GM18508 (cell line): Measurements from ENCODE around the gene KLHL13.
"Not testable (repeated sequence)": the region's sequence is repeated elsewhere in the genome, so short reads cannot be mapped to it uniquely, and the experiment has no call there.

ENCODE experiments used
- ATAC-seq: cut with Tn5 transposase; IDR thresholded peaks from one replicate; pipeline ENCODE4 v1.9.1; 2021; ENCODE audit warnings: moderate number of reproducible peaks; ENCODE audit not compliant: insufficient read depth, unreplicated experiment

Gene KLHL13

DNA sequence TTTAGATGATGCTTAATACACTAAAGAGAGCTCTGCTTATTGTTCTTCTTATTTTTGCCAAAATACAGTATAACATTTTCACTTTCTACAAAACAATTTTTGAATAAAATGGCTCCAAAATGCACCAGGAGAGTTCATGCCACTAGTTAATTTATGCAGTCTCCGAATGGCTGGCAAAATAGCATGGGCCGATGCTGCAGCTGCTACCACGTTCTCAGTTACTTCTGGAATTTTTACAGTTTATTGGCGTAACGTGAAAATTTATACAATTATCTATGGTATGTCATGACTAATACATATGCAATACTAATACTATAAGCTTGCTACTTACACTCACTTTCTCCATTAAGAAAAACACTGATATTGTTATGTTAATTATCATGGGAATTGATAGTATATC is 16.5 kb downstream of the KLHL13 start:
- ATAC-seq: no peak

DNA sequence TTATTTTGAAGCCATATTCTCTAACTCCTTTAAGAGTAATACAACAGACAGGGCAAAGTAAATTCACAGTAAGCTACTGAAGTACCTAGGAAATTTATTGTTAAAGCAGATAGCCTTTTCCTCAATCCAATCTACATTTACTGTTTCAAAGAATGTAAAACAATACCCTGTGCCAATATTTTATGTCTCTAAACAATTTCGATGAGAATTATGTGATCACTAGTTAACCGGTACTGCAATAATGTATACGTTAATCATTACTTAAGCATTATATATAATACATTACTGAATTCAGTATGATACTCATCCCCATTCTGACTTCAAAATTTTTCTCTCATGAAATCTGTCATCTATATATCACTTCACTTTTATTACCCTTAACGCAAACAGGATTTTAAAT is 28.5 kb downstream of the KLHL13 start:
- no peak for ATAC-seq

DNA sequence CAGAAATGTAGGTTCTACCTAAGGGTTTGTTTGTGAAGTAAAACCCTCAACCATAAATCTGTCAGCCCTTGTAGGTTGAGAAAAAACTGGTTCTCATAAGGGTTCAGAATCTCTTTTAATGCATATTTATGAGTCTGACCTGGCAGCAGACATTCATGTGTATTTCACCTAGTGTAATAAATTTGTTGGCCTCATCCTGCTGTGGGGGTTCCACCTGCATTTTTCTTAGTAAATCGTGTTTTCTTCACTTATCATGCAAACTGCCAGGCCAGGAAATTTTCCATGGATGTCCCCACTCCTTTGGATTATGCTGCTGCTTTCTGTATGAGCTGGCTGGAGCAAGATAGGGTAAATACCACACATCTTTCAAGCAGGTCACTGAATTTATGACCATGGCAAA is 42.4 kb downstream of the KLHL13 start:
- no peak for ATAC-seq

DNA sequence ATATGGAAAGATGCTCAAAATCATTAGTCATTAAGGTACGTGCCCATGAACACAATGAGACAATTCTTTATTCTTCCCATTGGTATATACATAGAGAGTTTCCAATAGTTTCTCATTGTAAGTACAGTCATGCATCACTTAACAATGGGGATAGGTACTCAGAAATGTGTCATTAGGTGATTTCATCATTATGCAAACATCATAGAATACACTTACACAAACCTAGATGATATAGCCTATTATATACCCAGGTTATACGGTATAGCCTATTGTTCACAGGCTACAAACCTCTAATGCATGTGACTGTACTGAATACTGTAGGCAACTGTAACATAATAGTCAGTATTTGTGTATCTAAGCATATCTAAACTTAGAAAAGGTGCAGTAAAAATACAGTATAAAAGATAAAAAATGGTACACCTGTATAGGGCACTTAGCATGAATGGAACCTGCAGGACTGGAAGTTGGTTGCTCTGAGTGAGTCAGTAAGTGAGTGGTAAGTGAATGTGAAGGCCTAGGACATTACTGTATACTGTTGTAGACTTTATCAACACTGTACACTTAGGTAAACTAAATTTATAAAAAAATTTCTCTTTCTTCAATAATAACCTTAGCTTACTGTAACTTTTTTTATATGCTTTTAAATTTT is 49.6 kb downstream of the KLHL13 start:
- ATAC-seq: no peak

DNA sequence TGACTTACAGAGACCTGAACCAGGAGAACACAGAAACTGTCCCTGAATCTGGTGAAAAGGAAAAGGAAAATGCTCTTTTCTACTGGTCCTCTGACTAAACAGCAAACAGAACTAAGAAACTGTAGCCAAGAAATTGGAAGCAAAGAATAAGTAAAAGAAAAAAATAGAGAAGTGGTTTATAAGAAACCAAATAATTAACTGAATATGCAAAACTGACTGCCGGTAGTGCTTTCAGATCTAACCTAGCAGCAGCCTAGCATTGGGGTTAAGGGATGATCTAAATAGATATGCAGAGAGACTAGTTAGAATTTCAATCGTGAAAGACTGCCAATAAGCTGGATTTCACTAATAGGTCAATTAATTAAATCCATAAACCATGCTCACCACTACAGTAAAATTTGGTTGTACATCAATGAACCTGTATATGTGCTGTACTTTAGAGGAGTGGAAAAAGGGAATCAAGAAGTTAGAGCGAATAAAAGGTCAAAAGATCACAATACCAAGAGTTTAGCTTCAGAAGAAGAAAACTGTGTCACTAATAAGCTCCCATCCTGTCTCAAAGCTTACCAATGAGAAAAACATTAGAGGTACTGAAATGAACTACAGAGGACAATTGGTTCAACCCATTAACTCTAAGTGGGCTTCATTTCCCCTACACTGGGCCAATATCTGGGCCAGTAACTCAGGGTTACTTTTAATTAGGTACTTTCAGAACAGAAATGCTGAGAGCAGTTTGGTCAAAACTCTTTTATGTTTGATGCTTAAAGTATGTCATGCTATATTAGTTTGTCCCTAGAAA is 53.6 kb downstream of the KLHL13 start:
- ATAC-seq: peak; percentile 76

DNA sequence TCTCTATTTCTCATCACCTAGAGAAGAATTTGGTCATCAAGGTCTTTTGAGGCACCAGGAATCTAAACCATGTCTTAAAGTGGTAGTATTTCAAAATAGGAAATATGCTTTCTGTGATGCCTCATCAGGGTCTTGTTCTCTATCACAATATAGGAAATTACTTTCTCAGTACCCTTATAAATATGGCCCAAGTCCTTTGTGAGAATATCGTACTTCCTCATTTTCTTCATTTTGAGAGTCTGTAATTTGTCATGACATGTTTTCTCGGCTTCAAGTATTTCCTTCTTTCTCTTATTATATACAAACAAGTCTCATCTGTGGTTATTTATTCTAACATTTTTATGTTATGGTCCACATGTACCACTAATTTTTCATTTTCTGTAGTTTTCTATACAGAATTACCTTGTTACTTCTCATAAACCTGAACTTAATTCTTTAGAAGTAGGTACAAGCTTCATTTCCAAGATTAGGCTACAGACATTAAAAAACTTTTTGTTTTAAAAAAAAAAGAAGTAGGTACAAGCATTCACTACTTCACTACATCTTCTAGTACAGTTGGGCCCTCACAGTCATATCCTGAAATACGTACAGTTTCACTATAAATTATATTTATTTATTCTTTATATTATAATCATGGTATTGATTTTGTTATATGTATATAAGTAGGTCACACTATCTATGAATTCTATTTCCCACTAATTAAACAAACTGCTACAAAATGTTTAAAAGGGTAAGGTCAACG is 54.4 kb downstream of the KLHL13 start:
- ATAC-seq: no peak

DNA sequence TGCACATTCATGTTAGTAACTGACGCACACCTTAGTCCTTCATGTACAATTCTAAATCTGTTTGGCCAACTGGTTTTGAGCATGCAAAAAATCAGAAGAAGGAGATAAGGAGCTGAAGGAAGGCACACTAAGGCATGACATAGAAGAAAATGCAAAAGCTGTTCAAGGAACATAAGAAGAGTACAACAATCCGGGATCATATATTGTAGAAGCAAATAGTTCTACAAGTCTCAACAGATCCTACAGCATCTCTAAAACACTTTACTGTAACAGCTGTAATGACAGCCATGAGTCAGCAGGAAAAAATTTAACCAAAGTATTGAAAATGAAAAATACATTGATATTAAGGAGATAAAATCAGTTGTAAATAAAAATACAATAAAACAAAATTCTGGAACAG is 57.7 kb downstream of the KLHL13 start:
- no peak for ATAC-seq

DNA sequence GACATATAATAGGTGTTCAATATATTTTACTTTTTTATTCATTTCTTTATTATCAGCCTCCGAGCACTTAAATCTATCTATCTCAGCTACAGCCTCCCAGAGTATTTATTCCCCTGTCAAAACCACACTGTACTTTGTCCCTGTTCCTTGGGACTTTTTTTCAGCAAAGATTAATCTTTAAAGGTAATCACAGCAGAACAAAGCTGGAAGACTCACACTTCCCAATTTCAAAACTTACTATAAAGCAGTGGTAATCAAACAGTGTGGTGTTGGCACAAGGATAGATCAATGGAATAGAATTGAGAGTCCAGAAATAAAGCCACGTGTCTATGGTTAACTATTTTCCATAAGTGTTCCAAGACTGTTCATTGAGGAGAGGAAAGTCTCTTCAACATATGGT is 59.7 kb downstream of the KLHL13 start:
- no peak for ATAC-seq

DNA sequence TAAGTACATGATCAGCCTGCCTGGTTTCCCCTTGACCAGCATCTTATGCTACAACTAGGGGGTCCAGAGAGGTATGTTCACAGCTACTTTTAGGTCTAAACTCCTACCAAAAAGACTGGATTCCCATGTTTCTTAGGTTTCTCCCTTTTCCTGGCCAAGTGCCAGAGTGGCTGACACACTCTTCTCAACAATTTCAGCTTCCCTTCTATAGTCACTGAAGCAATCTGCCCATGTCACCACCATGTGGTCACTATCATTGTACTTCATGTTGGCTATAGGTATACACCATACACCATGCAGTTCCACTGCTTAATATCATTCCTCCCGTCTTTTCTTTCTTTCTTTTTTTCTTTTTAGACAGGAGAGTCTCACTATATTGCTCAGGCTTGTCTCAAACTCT is 66.9 kb downstream of the KLHL13 start:
- ATAC-seq: no peak

DNA sequence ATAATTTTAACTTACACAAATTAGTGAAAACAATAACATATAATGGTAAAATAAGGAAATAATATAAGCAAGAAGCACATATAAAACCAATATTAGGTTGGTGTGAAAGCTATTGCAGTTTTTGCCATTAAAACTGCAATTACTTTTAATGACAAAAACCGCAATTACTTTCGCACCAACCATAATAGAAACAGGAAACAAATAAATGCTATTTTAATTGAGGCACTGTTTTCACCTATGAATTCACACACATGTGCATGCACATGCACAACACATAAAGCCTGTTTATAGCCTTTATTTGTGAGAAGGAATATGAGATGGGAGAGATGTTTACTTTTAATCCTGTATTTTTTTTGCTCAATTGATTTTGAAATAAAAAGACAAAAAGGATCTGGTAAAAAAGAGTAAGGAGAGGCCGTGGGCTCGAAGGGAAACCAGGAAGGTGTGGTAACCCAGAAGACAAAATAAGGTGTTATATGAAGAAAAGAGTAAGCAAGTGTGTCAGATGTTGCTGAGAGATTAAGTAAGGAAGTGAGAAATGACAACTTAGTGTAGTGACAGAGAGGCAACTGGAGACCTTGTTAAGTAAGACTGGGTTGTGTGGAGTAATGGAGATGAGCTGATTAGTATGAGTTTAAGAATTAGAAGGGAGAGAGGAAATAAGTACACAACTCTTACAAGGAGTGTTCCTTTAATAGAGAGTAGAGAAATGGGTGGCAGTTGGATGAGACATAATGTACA is 69.0 kb downstream of the KLHL13 start:
- no peak for ATAC-seq

DNA sequence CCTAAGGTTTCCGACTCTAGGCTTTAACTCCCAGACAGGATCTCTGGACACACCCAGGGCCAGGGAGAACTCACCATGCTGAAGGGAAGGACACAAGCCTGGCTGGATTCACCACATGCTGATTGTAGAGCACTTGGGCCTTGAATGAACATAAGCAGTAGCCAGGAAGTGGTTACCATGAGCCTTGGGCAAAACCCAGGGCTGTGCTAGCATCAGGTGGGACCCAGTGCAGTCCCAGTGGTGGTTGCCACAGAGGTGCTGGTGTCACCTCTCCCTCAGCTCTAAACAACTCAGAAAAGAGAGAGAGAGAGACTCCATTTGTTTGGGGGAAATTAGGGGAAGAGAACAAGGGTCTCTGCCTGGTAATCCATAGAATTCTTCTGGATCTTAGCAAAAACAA is 77.0 kb downstream of the KLHL13 start:
- ATAC-seq: no peak

DNA sequence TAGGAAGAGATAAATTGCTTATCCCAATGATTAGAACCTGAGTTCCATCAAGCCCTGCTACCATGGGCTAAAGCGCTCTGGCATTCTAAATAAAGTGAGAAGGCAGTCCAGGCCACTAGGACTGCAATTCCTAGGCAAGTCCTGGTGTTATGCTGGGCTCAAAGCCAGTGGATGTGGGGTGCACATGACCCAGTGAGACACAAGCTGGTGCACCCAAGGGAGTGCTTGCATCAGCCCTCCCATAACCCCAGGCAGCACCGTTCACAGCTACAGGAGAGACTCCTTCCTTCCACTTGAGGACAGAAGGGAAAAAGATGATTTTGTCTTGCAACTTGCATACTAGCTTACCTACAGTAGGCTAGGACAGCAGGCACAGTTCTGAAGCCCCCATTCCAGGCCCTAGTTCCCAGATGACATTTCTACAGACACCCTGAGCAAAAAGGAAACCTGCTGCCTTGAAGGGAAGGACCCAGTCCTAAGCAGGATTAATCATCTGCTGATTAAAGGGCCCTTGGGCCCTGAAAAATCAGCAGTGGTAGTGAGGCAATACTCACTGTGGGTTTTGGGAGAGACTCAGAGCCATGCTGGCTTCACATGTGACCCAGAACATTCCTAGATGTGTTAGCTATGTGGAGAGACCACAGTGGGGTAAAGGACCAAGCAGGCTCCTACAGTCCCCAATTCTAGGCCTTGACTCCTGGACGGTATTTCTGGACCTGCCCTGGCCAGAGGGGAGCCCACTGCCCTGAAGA is 77.8 kb downstream of the KLHL13 start:
- no peak for ATAC-seq

DNA sequence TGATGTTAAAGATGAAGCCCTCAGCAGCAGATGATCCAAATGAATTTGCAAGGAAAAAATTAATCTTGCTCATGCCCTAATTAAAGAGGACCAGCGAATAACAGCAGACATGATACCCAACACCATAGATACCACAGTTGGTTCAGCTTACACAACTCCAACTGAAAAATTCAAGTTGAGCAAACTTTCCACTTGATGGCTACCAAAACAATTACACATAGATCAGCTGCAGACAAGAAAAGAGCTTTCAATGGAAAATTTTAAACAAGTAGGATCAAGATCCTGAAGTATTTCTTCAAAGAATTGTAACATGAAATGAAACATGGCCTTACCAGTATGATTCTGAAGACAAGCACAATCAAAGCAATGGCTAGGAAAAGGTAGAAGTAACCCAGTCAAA is 90.0 kb downstream of the KLHL13 start:
- ATAC-seq: no peak

DNA sequence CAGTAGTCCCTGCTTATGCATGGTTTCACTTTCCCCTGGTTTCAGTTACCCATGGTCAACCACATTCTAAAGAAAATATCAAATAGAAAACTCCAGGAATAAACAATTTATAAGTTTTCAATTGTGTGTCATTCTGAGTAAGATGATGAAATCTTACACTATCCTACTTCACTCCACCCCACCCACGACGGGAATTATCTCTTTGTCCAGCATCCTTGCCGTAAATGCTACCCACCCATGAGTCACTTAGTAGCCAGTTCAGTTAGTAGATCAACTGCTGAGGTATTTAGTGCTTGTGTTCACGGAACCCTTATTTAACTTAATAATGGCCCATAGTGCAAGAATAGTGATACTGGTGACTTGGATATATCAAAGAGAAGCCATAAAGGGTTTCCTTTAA is 91.4 kb downstream of the KLHL13 start:
- no peak for ATAC-seq

DNA sequence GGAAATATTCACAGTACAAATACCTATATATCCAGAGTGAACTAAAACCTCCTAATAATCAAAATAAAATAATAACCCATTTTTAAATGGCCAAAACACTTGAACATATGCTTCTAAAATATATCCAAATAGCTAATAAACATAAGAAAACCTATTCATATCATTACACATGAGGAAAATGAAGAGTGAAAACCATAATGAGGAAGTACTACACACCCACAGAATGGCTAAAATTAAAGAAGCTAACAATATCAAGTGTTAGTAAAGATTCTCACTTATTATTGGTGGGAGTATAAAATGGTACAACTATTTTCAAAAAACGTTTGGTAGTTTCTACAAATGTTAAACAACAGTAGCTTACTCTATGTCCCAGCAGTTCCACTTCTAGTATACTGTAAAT is 92.1 kb downstream of the KLHL13 start:
- ATAC-seq: no peak

DNA sequence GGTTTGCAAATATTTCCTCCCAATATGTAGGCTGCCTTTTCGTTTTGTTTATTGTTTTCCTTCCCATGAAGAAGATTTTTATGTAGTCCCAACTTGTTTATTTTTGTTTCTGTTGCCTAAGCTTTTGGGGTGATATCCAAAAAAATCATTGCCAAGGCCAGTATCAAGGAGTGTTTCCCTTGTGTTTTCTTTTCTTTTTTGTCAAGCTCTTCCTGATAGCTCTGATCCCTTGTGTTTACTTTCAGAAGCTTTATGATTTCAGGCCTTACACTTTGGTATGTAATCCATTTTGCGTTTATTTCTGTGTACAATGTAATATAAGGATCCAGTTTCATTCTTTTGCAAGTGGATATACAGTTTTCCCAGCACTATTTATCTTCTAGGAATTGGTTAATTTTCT is 93.9 kb downstream of the KLHL13 start:
- ATAC-seq: no peak

DNA sequence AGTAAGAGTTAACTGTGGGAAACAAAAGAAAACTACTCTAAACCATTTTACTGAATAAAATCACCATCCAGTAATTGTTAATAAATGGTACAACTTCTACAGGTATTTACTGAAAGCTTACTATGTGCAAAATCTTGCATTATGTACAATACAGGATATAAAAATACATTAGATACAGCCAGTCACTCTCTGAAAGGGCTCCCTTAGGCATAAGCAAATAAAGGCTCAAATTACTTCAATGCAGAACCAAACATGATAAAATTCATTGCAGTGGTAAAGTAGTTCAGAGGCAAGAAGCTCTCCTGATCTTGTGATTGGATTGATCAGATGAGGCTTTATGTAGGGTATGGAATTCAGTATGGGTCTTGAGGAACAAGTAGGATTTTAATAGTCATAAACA is 100.2 kb downstream of the KLHL13 start:
- no peak for ATAC-seq

DNA sequence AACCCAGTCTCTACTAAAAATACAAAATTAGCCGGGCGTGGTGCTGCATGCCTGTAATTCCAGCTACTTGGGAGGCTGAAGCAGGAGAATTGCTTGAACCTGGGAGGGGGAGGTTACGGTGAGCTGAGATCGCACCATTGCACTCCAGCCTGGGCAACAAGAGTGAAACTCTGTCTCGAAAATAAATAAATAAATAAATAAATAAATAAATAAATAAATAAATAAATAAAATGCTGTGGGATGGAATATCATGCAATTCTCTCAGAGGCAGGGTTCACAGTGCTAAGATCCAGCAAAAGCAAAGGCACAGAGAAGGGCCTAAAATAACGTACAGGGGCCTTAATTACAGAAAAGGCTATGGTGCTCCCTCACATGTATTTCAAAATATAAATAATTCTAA is 114.2 kb downstream of the KLHL13 start:
- ATAC-seq: not testable (repeated sequence)

DNA sequence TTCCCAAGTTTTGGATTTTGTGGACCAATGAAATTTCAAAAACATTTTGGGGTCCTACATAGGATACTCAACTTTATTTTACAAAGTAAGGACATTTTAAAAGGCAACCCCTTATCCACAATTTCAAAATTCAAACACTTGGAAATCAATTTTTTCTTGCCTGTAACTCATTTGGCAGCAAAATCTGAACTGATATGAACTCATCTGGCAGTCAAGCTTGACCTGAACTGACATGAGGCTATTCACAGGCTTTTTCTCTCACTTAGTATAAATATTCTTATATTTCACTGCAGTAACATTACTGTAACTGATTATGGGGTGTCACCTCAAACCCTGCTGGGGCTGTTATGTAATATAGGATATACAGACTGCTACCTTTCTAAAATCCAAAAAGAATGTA is 116.1 kb downstream of the KLHL13 start:
- no peak for ATAC-seq

DNA sequence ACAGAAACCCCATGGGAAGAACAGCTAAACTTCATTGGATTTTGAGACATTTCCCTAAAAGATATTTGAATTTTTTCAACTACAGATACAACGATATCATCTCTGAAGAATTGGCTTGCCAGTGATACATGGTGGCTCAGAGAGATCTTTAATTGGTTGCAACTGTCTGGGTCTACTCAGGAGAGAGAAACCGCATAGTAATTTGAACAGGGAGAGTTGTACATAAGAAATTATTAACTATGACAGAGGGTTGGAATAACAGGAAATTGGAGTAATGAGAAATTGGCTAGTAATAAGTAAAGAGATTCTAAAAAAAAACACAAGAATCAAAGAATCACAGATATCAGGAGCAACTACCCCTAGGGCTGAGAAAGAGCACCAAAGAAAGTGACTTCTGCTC is 118.4 kb downstream of the KLHL13 start:
- ATAC-seq: no peak
